Measurements from ENCODE around the gene CUX1. TPM values are rescaled to one million over a fixed set of nuclear protein-coding genes. Genes with fewer than 3 reads are reported as not detected.

CUX1 gene
- total RNA-seq, 3 donors from 2014 or later = 85.2 to 167 (median 120) TPM

DNA sequence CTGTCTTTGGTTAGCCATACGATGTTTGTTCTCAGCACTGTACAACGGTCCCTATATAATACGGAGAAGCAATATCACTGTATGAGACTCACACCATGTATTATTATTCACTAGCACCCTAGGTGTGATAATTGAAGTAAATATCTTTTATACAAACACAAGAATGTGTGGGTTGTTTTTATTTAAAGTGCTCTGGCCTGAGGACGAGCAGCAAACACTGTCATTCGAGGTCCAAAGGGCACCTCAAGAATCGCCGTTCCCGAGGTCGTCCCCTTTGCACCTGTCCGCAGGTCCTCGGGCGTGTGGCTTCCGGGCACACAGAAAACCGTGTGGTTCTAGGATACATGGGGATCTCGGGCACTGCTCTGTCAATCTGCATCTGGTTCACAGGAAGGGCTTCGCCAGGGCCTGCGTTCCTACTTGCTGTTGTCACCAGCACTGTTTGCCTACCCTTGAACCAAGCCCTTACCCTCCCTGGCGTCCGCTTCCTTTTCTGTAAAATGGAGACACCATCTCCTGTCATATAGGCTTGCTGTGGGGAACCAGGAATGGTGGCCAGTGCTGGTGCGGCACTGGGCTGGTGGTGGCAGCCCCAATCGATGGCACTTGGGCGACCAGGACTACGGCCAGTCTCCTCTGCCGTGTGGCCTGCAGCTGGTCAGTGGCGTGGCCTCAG lies 440.8 kb downstream of the CUX1 start:
- no peaks in the 10 kb centered on the region for H3K9me3 ChIP-seq
- no peak for TF ChIP-seq CTCF (IDR thresholded peaks at IDR 0.05)
- ATAC-seq (no peak), DNase-seq (no peak)
- H3K4me1 ChIP-seq (ENCODE audit: low read depth) = no peaks in the 10 kb centered on the region
- no peak overlapping the region for H3K4me3 ChIP-seq
- no peaks in the 10 kb centered on the region for H3K36me3 ChIP-seq (ENCODE audit: low read depth)
- intact Hi-C loops (cut with DNase I, micrococcal nuclease) = no loop called here

- intact Hi-C loops (cut with DNase I, micrococcal nuclease) = no loop called here
- no peak for TF ChIP-seq CTCF (IDR thresholded peaks at IDR 0.05)
- DNase-seq (no peak), ATAC-seq (no peak)
- H3K4me3 ChIP-seq = no peak overlapping the region
- H3K9me3 ChIP-seq = no peaks in the 10 kb centered on the region
- no peaks in the 10 kb centered on the region for H3K36me3 ChIP-seq (ENCODE audit: low read depth)
- no peaks in the 10 kb centered on the region for H3K4me1 ChIP-seq (ENCODE audit: low read depth)
These were observed 441.3 kb downstream of the CUX1 start for GRCh38 chr7:102258749-102259107.

GRCh38 chr7:102260856-102261255 lies 443.4 kb downstream of the CUX1 start:
- Histone ChIP-seq H3K4me1 (ENCODE audit: low read depth) (no peaks in the 10 kb centered on the region), H3K9me3 (no peaks in the 10 kb centered on the region), H3K36me3 (ENCODE audit: low read depth) (no peaks in the 10 kb centered on the region), H3K4me3 (no peak overlapping the region)
- intact Hi-C loops (cut with DNase I, micrococcal nuclease) = no loop called here
- TF ChIP-seq CTCF (IDR thresholded peaks at IDR 0.05) = no peak
- no peak for DNase-seq
- no peak for ATAC-seq

DNA sequence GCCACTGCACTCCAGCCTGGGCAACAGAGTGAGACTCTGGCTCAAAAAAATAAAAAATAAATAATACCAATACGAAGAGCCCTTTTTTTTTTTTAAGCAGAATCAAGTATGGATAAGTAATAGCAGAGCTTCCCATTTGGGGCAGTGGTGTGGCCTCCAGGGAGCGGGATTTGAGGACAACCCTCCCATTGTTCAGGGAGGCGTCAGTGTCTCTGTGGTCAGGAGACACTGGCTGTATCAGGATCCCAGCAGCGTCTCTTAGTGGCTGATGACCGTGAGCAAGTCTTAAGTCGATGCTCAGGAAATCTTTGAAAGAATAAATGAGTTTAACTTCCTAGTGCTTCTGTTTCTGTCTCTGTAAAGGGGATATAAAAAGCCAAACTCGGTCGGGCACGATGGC lies 444.0 kb downstream of the CUX1 start:
- Histone ChIP-seq H3K4me3 (no peak overlapping the region), H3K9me3 (no peaks in the 10 kb centered on the region), H3K4me1 (ENCODE audit: low read depth) (no peaks in the 10 kb centered on the region), H3K36me3 (ENCODE audit: low read depth) (no peaks in the 10 kb centered on the region)
- no peak for DNase-seq
- intact Hi-C loops (cut with DNase I, micrococcal nuclease) = no loop called here
- no peak for ATAC-seq
- TF ChIP-seq CTCF (IDR thresholded peaks at IDR 0.05) = no peak

DNA sequence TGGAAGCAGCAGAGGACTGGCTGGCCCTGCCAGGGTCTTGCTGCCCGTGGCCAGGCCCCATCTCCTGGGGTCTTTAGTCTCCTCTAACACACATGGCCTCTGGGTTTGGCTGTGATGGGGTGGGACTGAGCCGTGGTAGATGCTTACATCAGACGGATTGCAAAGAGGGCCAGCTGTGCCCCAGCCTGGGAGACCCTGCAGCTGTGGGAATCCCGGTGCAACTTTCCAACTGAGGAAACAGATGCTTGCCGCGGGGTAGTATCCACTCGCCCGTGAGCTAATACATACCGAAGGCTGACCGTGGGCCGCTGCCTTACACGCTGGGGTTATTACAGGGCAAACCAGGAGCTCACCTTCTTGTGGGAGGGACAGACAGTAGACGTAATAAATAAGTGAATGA lies 445.1 kb downstream of the CUX1 start:
- no peak for TF ChIP-seq CTCF (IDR thresholded peaks at IDR 0.05)
- H3K36me3 ChIP-seq (ENCODE audit: low read depth) = no peaks in the 10 kb centered on the region
- no peak for ATAC-seq
- H3K4me3 ChIP-seq = no peak overlapping the region
- H3K9me3 ChIP-seq = no peaks in the 10 kb centered on the region
- DNase-seq = no peak
- intact Hi-C loops (cut with DNase I, micrococcal nuclease) = no loop called here
- H3K4me1 ChIP-seq (ENCODE audit: low read depth) = no peaks in the 10 kb centered on the region

All from mucosa of descending colon (tissue), 3 donors.